GM12864 (cell line): Measurements from ENCODE around the gene RDH12.
"Not testable (repeated sequence)": the region's sequence is repeated elsewhere in the genome, so short reads cannot be mapped to it uniquely, and the experiment has no call there.

Experiments
- DNase-seq: peaks from one replicate; pipeline ENCODE4 v3.0.0-alpha.2; 2011; ENCODE audit warnings: low read depth
- H3K4me3 ChIP-seq: 2 replicates; pipeline ENCODE4 v1.5.1; 2011; ENCODE audit warnings: mild to moderate bottlenecking, low read depth, low read length, control low read depth
- TF ChIP-seq, protein P1 (sequence below): IDR thresholded peaks from 2 replicates; pipeline ENCODE4 v1.5.1; 2011; ENCODE audit warnings: low read depth, mild to moderate bottlenecking, moderate library complexity, low read length, control low read depth, inconsistent platforms; ENCODE audit errors: missing control alignments

The RDH12 gene

DNA sequence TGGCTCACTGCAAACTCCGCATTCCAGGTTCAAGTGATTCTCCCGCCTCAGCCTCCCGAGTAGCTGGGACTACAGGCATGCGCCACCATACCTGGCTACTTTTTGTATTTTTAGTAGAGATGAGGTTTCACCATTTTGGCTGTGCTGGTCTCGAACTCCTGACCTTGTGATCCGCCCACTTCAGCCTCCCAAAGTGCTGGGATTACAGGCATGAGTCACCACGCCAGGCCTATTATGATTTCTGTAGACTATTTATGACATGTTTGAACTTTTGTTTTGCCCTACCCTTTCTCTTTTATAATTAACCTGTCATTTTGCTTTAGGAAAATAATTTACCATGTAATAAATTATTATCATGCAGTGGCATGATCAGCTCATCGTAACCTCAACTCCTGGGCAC is at the start of gene RDH12:
Gene RDH12 (plus strand): TSS at position 395 of the 400 bp plus-strand sequence. CDS start 20,757 bp downstream, outside the sequence.
- not testable (repeated sequence) for H3K4me3 ChIP-seq, DNase-seq

- DNase-seq: no peak
- TF ChIP-seq, protein P1, sequence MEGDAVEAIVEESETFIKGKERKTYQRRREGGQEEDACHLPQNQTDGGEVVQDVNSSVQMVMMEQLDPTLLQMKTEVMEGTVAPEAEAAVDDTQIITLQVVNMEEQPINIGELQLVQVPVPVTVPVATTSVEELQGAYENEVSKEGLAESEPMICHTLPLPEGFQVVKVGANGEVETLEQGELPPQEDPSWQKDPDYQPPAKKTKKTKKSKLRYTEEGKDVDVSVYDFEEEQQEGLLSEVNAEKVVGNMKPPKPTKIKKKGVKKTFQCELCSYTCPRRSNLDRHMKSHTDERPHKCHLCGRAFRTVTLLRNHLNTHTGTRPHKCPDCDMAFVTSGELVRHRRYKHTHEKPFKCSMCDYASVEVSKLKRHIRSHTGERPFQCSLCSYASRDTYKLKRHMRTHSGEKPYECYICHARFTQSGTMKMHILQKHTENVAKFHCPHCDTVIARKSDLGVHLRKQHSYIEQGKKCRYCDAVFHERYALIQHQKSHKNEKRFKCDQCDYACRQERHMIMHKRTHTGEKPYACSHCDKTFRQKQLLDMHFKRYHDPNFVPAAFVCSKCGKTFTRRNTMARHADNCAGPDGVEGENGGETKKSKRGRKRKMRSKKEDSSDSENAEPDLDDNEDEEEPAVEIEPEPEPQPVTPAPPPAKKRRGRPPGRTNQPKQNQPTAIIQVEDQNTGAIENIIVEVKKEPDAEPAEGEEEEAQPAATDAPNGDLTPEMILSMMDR: no peak
- H3K4me3 ChIP-seq: no peak overlapping the region
Observed at GRCh38 chr14:67652189-67652588, 49.5 kb upstream of the RDH12 start.

- DNase-seq: no peak
- H3K4me3 ChIP-seq: no peak overlapping the region
- TF ChIP-seq, protein P1: no peak
Observed at GRCh38 chr14:67653651-67654280, 47.9 kb upstream of the RDH12 start.

DNA sequence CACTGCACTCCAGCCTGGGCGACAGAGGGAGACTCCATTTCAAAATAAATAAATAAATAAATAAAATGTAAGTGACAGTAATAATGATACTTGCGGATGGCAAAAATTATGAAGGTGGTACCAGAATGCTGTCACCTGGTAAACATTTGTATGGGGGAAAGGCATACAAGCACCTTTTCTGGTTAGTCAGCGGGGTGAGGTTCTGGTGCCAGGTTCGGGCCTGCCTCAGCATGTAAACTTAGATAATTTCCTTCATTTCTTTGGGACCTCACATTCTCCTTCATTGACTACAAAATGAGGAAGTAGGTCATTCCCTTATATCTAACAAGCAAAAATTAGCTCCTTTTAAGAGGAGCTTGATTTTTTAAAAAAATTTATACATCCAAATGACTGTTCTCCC is 38.1 kb upstream of the RDH12 start:
- no peak for DNase-seq
- TF ChIP-seq, protein P1: no peak
- H3K4me3 ChIP-seq: no peak overlapping the region

DNA sequence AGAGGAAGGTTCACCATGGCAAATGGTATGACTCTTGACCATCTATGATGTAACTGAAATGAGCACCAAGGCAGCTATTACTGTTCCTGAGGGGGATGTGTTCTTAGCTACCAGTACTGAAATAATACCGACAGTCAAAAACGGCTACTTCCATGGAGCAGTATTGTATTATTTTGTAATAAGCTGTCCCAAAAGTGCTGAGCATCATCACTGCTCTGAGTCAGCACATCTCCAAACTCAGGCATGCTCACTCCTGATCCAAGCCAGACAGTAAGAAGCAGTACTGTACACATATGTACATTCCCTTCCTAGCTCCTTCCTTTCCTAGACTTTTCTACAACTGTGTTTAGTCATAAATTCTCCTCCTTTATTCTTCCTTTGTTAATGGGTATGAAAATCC is 35.8 kb upstream of the RDH12 start:
- no peak for DNase-seq
- TF ChIP-seq, protein P1: no peak

DNA sequence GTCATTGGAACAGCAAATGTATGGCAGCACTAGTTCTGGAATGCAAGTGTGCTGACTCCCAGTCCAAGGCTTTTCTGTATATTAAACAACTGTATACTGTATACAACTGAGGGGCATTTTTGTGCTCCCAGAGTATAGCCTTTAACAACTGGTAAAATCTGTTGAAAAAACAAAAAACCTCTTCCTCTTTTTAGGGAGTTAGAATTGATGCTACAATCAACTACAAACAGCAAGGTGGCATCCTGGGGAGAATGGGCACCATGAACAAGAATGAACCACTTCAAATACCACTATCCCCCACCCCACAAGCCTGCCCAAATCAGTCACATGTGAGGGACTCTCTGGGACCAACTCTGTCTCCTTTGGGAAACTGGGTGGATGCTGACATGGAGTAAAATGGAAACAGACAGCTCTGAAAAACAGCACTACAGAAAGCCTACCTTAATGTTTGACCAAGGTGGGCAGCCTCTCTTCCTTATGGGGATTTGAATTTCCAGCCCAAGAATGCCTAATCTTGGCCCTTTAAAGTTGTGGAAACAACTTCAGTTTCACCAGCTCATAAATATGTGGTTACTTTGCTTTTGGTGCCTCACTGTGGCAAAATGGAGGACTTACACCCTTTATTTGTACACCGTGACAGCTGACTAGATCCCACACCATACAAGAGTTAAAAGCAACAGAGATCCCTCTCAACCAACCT is 34.8 kb upstream of the RDH12 start:
- TF ChIP-seq, protein P1: peak; percentile 63
- no peak overlapping the region for H3K4me3 ChIP-seq
- DNase-seq: no peak

More for the DNA sequence above, 35.8 kb upstream of the RDH12 start:
- no peak overlapping the region for H3K4me3 ChIP-seq

GRCh38 chr14:67668559-67668958 is 33.1 kb upstream of the RDH12 start:
- DNase-seq: no peak
- no peak overlapping the region for H3K4me3 ChIP-seq
- TF ChIP-seq, protein P1: no peak
